ENCODE results near the gene GALM. TPM values are rescaled to one million over a fixed set of nuclear protein-coding genes. Genes with fewer than 3 reads are reported as not detected.
A peak's percentile ranks its signal among the peaks of the same experiment; 100 is the strongest.

The GALM gene
- total RNA-seq, 4 donors from 2014 or later = 6.2 to 104 (median 14.8) TPM

GRCh38 chr2:38775921-38776225 lies 110.0 kb downstream of the GALM start:
- intact Hi-C loops (cut with DNase I; ENCODE audit: low total_unique reads) = no loop called here
- no peak for TF ChIP-seq CTCF (IDR thresholded peaks at IDR 0.05)
- H3K9me3 ChIP-seq = no peaks in the 10 kb centered on the region
- H3K4me3 ChIP-seq = no peak overlapping the region
- no peak for DNase-seq
- H3K4me1 ChIP-seq = no peaks in the 10 kb centered on the region
- no peaks in the 10 kb centered on the region for H3K27me3 ChIP-seq
- H3K27ac ChIP-seq = peak overlapping the region in 1 of 2 donors; percentile 38
- no peaks in the 10 kb centered on the region for H3K36me3 ChIP-seq

- TF ChIP-seq CTCF (IDR thresholded peaks at IDR 0.05) = no peak
- no peaks in the 10 kb centered on the region for H3K36me3 ChIP-seq
- no peak overlapping the region for H3K4me3 ChIP-seq
- H3K4me1 ChIP-seq = no peaks in the 10 kb centered on the region
- intact Hi-C loops (cut with DNase I; ENCODE audit: low total_unique reads) = no loop called here
- no peaks in the 10 kb centered on the region for H3K27me3 ChIP-seq
- H3K27ac ChIP-seq = peak overlapping the region in 1 of 2 donors; percentile 38
- no peaks in the 10 kb centered on the region for H3K9me3 ChIP-seq
- no peak for DNase-seq
Measured at GRCh38 chr2:38776531-38776930, 110.6 kb downstream of the GALM start.

GRCh38 chr2:38778687-38779082 lies 112.8 kb downstream of the GALM start:
- Histone ChIP-seq H3K36me3 (no peaks in the 10 kb centered on the region), H3K4me3 (peak overlapping the region; percentile 61 to 71), H3K27ac (peak overlapping the region; percentile 80 to 86), H3K9me3 (no peaks in the 10 kb centered on the region), H3K27me3 (no peaks in the 10 kb centered on the region), H3K4me1 (no peaks in the 10 kb centered on the region)
- intact Hi-C loops (cut with DNase I; ENCODE audit: low total_unique reads) = no loop called here
- no peak for TF ChIP-seq POLR2A (IDR thresholded peaks at IDR 0.05)
- no peak for TF ChIP-seq CTCF (IDR thresholded peaks at IDR 0.05)
- no peak for DNase-seq

GRCh38 chr2:38783586-38783985 lies 117.7 kb downstream of the GALM start:
- Histone ChIP-seq H3K27ac (no peak overlapping the region), H3K36me3 (no peaks in the 10 kb centered on the region), H3K27me3 (no peaks in the 10 kb centered on the region), H3K4me1 (no peaks in the 10 kb centered on the region), H3K9me3 (no peaks in the 10 kb centered on the region), H3K4me3 (no peak overlapping the region)
- intact Hi-C loops (cut with DNase I; ENCODE audit: low total_unique reads) = no loop called here
- no peak for TF ChIP-seq POLR2A (IDR thresholded peaks at IDR 0.05)
- no peak for TF ChIP-seq CTCF (IDR thresholded peaks at IDR 0.05)
- DNase-seq = no peak

Other genes starting within 250 kb of the GALM start
- gene HNRNPLL, start 63.2 kb upstream of the GALM start, total RNA-seq = 100 to 1,000 TPM in 1 of 4 donors, 10 to 100 TPM in 3; 35.6 to 100 (median 55.4) TPM
- 100 to 1,000 TPM in 3 of 4 donors, 10 to 100 TPM in 1; 94.4 to 163 (median 128) TPM for gene SRSF7, start 85.2 kb downstream of the GALM start, total RNA-seq
- 10 to 100 TPM in 1 of 4 donors, 1 to 10 TPM in 3; 1.8 to 11.9 (median 5.4) TPM for gene GEMIN6, start 112.1 kb downstream of the GALM start, total RNA-seq
- gene DHX57, start 209.8 kb downstream of the GALM start, total RNA-seq = 10 to 100 TPM in 3 of 4 donors, 1 to 10 TPM in 1; 5.3 to 31.2 (median 18.6) TPM
- 10 to 100 TPM in 2 of 4 donors, 1 to 10 TPM in 2; 2.0 to 16.3 (median 10.6) TPM for gene MORN2, start 209.9 kb downstream of the GALM start, total RNA-seq
- 1 to 10 TPM in 3 of 4 donors, under 1 TPM in 1; 0.88 to 5.9 (median 2.2) TPM for gene ARHGEF33, start 223.8 kb downstream of the GALM start, total RNA-seq

Measured in uterus (tissue), 4 donors.